Measurements from ENCODE around the gene VDR.

Gene VDR

GRCh38 chr12:47896022-47896421 is 8.8 kb downstream of the VDR start:
- Mint-ChIP-seq H3K27ac (peak overlapping the region in 1 of 3 experiments; percentile 23), H3K27me3 (ENCODE audit: low read depth) (peaks cover 44% of the 10 kb centered on the region), H3K4me1 (peaks cover 4% of the 10 kb centered on the region), H3K9me3 (no peaks in the 10 kb centered on the region), H3K36me3 (ENCODE audit: low read depth) (no peaks in the 10 kb centered on the region), H3K4me3 (no peak overlapping the region)
- TF ChIP-seq, protein P1, sequence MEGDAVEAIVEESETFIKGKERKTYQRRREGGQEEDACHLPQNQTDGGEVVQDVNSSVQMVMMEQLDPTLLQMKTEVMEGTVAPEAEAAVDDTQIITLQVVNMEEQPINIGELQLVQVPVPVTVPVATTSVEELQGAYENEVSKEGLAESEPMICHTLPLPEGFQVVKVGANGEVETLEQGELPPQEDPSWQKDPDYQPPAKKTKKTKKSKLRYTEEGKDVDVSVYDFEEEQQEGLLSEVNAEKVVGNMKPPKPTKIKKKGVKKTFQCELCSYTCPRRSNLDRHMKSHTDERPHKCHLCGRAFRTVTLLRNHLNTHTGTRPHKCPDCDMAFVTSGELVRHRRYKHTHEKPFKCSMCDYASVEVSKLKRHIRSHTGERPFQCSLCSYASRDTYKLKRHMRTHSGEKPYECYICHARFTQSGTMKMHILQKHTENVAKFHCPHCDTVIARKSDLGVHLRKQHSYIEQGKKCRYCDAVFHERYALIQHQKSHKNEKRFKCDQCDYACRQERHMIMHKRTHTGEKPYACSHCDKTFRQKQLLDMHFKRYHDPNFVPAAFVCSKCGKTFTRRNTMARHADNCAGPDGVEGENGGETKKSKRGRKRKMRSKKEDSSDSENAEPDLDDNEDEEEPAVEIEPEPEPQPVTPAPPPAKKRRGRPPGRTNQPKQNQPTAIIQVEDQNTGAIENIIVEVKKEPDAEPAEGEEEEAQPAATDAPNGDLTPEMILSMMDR (IDR thresholded peaks at IDR 0.05; ENCODE audit: unreplicated experiment in 3 of 3) = no peak

DNA sequence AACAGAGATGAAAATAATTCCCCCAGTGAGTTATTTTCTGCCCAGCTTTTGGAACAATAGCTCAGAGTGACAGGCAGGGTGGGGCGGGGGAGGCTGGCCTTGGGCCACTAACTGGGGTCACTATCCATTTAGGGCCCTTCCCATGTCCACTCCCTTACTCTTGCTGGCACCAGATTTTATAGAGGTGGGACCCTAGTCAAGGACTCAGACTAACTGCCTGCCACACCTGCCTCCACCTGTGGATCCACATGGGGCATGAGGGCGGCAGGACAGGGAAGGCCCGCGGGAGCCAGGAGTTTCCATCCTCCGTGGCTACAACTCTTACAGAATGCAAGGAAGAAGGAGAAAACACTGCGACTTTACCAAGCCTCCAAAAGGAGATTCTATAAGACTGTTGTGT is 10.1 kb downstream of the VDR start:
- Mint-ChIP-seq H3K36me3 (ENCODE audit: low read depth) (no peaks in the 10 kb centered on the region), H3K27me3 (ENCODE audit: low read depth) (peaks cover 32% of the 10 kb centered on the region), H3K4me1 (peaks cover 4% of the 10 kb centered on the region), H3K27ac (no peak overlapping the region), H3K4me3 (no peak overlapping the region), H3K9me3 (no peaks in the 10 kb centered on the region)
- TF ChIP-seq, protein P1 (IDR thresholded peaks at IDR 0.05; ENCODE audit: unreplicated experiment in 3 of 3) = no peak

DNA sequence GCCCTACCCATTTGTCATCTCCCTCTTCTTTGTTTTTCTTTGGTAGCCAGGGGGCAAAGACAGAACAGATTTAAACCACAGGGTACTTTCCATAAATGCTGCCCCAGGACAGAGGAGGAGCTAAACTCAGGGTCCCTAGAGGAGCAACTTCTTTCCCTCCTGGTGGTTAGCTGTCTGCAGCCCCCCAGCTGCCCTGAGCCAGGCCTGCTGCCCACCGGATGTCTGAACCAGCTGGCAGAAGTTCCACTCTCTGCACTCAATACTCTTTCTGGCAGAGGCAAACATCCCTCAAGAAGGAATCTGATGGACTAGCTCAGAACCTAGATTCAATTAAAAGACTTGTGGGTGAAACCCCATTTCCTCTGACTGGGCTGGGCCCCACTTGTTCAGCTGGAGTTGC is 10.7 kb downstream of the VDR start:
- no peak overlapping the region for H3K4me3 Mint-ChIP-seq
- TF ChIP-seq, protein P1 (IDR thresholded peaks at IDR 0.05; ENCODE audit: unreplicated experiment in 3 of 3) = no peak
- peaks cover 26% of the 10 kb centered on the region for H3K27me3 Mint-ChIP-seq (ENCODE audit: low read depth)
- no peaks in the 10 kb centered on the region for H3K9me3 Mint-ChIP-seq
- H3K27ac Mint-ChIP-seq = no peak overlapping the region
- H3K4me1 Mint-ChIP-seq = peaks cover 4% of the 10 kb centered on the region
- no peaks in the 10 kb centered on the region for H3K36me3 Mint-ChIP-seq (ENCODE audit: low read depth)

DNA sequence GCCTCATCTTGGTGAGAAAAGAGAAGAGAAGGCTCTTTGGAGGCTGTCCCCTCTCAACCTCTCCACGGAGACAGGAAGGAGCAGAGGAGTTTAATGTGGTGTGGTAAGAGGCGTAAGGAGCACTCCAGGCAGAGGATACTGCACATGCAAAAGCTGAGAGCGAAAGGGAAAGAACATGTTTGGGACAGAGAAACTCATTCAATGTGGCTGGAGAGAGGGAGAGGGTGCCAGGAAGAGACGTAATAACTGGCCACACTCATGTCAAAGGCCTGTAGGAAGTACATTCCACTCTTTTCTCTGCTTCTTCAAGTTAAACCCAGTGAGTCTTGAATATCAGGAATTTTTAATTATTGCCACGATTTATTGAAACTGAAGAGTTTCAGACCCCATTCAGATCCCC is 12.0 kb downstream of the VDR start:
- Mint-ChIP-seq H3K4me3 (no peak overlapping the region), H3K4me1 (peaks cover 4% of the 10 kb centered on the region), H3K9me3 (no peaks in the 10 kb centered on the region), H3K27ac (no peak overlapping the region), H3K27me3 (ENCODE audit: low read depth) (peaks cover 21% of the 10 kb centered on the region), H3K36me3 (ENCODE audit: low read depth) (no peaks in the 10 kb centered on the region)
- TF ChIP-seq, protein P1 (IDR thresholded peaks at IDR 0.05; ENCODE audit: unreplicated experiment in 3 of 3) = no peak

GRCh38 chr12:47891356-47891755 is 13.4 kb downstream of the VDR start:
- TF ChIP-seq, protein P1 (IDR thresholded peaks at IDR 0.05; ENCODE audit: unreplicated experiment in 3 of 3) = no peak
- Mint-ChIP-seq H3K9me3 (no peaks in the 10 kb centered on the region), H3K27ac (no peak overlapping the region), H3K4me3 (no peak overlapping the region), H3K4me1 (peaks cover 7% of the 10 kb centered on the region), H3K36me3 (ENCODE audit: low read depth) (no peaks in the 10 kb centered on the region), H3K27me3 (ENCODE audit: low read depth) (peaks cover 13% of the 10 kb centered on the region)

DNA sequence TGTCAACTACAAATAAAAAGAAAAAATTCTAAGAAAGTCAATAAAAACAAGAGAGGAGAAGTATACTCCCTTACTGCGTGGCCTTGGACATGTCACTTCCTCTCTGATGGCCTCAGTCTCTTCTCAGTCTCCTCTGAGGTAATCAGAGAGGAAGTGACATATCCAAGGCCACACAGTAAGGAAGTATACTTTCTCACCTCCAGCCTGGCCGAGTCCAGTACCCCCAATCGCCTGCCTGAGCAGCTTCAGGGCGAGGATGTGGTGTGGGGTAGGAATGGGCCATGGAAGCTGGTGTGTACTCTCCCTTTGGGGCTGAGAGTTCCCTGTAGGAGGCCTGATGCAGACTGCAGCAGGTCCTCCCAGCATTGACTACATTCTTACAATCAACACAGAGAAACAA is 15.8 kb downstream of the VDR start:
- TF ChIP-seq, protein P1 (IDR thresholded peaks at IDR 0.05; ENCODE audit: unreplicated experiment in 3 of 3) = no peak
- no peaks in the 10 kb centered on the region for H3K36me3 Mint-ChIP-seq (ENCODE audit: low read depth)
- H3K9me3 Mint-ChIP-seq = no peaks in the 10 kb centered on the region
- H3K4me3 Mint-ChIP-seq = no peak overlapping the region
- peaks cover 4% of the 10 kb centered on the region for H3K27me3 Mint-ChIP-seq (ENCODE audit: low read depth)
- H3K27ac Mint-ChIP-seq = no peak overlapping the region
- H3K4me1 Mint-ChIP-seq = peaks cover 8% of the 10 kb centered on the region
